IPS-18a (cell line): ENCODE measurements around the gene CYP2J2.
"Not testable (repeated sequence)": the region's sequence is repeated elsewhere in the genome, so short reads cannot be mapped to it uniquely, and the experiment has no call there.

Source experiments
- H3K27ac ChIP-seq: one replicate; pipeline ENCODE4 v1.5.1; 2013; ENCODE audit warnings: low read length
- H3K27me3 ChIP-seq: one replicate; pipeline ENCODE4 v1.6.1; 2013; ENCODE audit warnings: mild to moderate bottlenecking, low read length; ENCODE audit not compliant: control insufficient read depth, insufficient read depth
- H3K36me3 ChIP-seq: one replicate; pipeline ENCODE4 v1.6.1; 2013; ENCODE audit warnings: low read depth, low read length; ENCODE audit not compliant: control insufficient read depth
- H3K4me1 ChIP-seq: one replicate; pipeline ENCODE4 v1.6.1; 2013; ENCODE audit warnings: low read depth, low read length; ENCODE audit not compliant: control insufficient read depth
- H3K4me3 ChIP-seq: one replicate; pipeline ENCODE4 v1.5.1; 2013; ENCODE audit warnings: low read length
- H3K9ac ChIP-seq: one replicate; pipeline ENCODE4 v1.6.1; 2013; ENCODE audit warnings: mild to moderate bottlenecking, low read length, moderate library complexity
- H3K9me3 ChIP-seq: one replicate; pipeline ENCODE4 v1.6.1; 2013; ENCODE audit warnings: low read depth, low read length; ENCODE audit not compliant: control insufficient read depth

Gene CYP2J2

GRCh38 chr1:59947047-59947938 lies 20.7 kb upstream of the CYP2J2 start:
- Histone ChIP-seq H3K27ac (no peak overlapping the region), H3K4me3 (no peak overlapping the region), H3K9me3 (no peaks in the 10 kb centered on the region), H3K27me3 (no peaks in the 10 kb centered on the region), H3K36me3 (no peaks in the 10 kb centered on the region), H3K4me1 (no peaks in the 10 kb centered on the region), H3K9ac (no peak overlapping the region)

- no peaks in the 10 kb centered on the region for H3K9me3 ChIP-seq
- H3K4me1 ChIP-seq = no peaks in the 10 kb centered on the region
- no peaks in the 10 kb centered on the region for H3K27me3 ChIP-seq
- H3K9ac ChIP-seq = no peak overlapping the region
- no peaks in the 10 kb centered on the region for H3K36me3 ChIP-seq
- H3K27ac ChIP-seq = no peak overlapping the region
- H3K4me3 ChIP-seq = no peak overlapping the region
Observed at GRCh38 chr1:59945790-59946189, 19.2 kb upstream of the CYP2J2 start.

- Histone ChIP-seq H3K27ac (no peak overlapping the region), H3K36me3 (no peaks in the 10 kb centered on the region), H3K4me1 (no peaks in the 10 kb centered on the region), H3K9me3 (no peaks in the 10 kb centered on the region), H3K9ac (no peak overlapping the region), H3K27me3 (no peaks in the 10 kb centered on the region), H3K4me3 (no peak overlapping the region)
Observed at GRCh38 chr1:59939393-59939792, 12.8 kb upstream of the CYP2J2 start.

GRCh38 chr1:59937636-59938210 lies 11.2 kb upstream of the CYP2J2 start:
- H3K36me3 ChIP-seq = no peaks in the 10 kb centered on the region
- H3K27me3 ChIP-seq = no peaks in the 10 kb centered on the region
- H3K27ac ChIP-seq = no peak overlapping the region

GRCh38 chr1:59936358-59936821 lies 9.8 kb upstream of the CYP2J2 start:
- H3K9ac ChIP-seq = no peak overlapping the region
- no peaks in the 10 kb centered on the region for H3K4me1 ChIP-seq
- no peak overlapping the region for H3K27ac ChIP-seq
- no peaks in the 10 kb centered on the region for H3K9me3 ChIP-seq
- no peak overlapping the region for H3K4me3 ChIP-seq
- no peaks in the 10 kb centered on the region for H3K27me3 ChIP-seq
- no peaks in the 10 kb centered on the region for H3K36me3 ChIP-seq

More at GRCh38 chr1:59937636-59938210, 11.2 kb upstream of the CYP2J2 start:
- no peaks in the 10 kb centered on the region for H3K9me3 ChIP-seq
- H3K4me3 ChIP-seq = no peak overlapping the region
- no peak overlapping the region for H3K9ac ChIP-seq
- H3K4me1 ChIP-seq = no peaks in the 10 kb centered on the region

GRCh38 chr1:59928996-59929395 lies 2.4 kb upstream of the CYP2J2 start:
- peaks cover 39% of the 10 kb centered on the region for H3K27me3 ChIP-seq
- no peaks in the 10 kb centered on the region for H3K4me1 ChIP-seq
- no peaks in the 10 kb centered on the region for H3K36me3 ChIP-seq
- H3K27ac ChIP-seq = no peak overlapping the region
- no peaks in the 10 kb centered on the region for H3K9me3 ChIP-seq
- no peak overlapping the region for H3K9ac ChIP-seq
- H3K4me3 ChIP-seq = no peak overlapping the region

- H3K4me1 ChIP-seq = no peaks in the 10 kb centered on the region
- no peaks in the 10 kb centered on the region for H3K36me3 ChIP-seq
- no peak overlapping the region for H3K27ac ChIP-seq
- peak overlapping the region; percentile 65 for H3K4me3 ChIP-seq
- no peak overlapping the region for H3K9ac ChIP-seq
- peaks cover 39% of the 10 kb centered on the region for H3K27me3 ChIP-seq
- no peaks in the 10 kb centered on the region for H3K9me3 ChIP-seq
Observed at GRCh38 chr1:59927213-59927612, 640 bp upstream of the CYP2J2 start.

GRCh38 chr1:59924653-59925052 lies 1.9 kb downstream of the CYP2J2 start:
- Histone ChIP-seq H3K36me3 (no peaks in the 10 kb centered on the region), H3K4me3 (no peak overlapping the region), H3K9ac (no peak overlapping the region), H3K4me1 (no peaks in the 10 kb centered on the region), H3K9me3 (no peaks in the 10 kb centered on the region), H3K27me3 (peaks cover 36% of the 10 kb centered on the region), H3K27ac (no peak overlapping the region)

- peaks cover 14% of the 10 kb centered on the region for H3K27me3 ChIP-seq
- H3K9ac ChIP-seq, H3K4me1 ChIP-seq, H3K36me3 ChIP-seq, H3K4me3 ChIP-seq, H3K27ac ChIP-seq, H3K9me3 ChIP-seq: not testable (repeated sequence)
Observed at GRCh38 chr1:59921258-59921899, 5.2 kb downstream of the CYP2J2 start.

- no peak overlapping the region for H3K4me3 ChIP-seq
- H3K27me3 ChIP-seq = no peaks in the 10 kb centered on the region
- no peak overlapping the region for H3K9ac ChIP-seq
- no peaks in the 10 kb centered on the region for H3K9me3 ChIP-seq
- no peaks in the 10 kb centered on the region for H3K36me3 ChIP-seq
- H3K4me1 ChIP-seq = no peaks in the 10 kb centered on the region
- no peak overlapping the region for H3K27ac ChIP-seq
Observed at GRCh38 chr1:59919746-59920145, 6.8 kb downstream of the CYP2J2 start.

- no peaks in the 10 kb centered on the region for H3K36me3 ChIP-seq
- no peaks in the 10 kb centered on the region for H3K9me3 ChIP-seq
- H3K27me3 ChIP-seq = no peaks in the 10 kb centered on the region
- H3K9ac ChIP-seq = no peak overlapping the region
- no peaks in the 10 kb centered on the region for H3K4me1 ChIP-seq
- no peak overlapping the region for H3K4me3 ChIP-seq
- H3K27ac ChIP-seq = no peak overlapping the region
Observed at GRCh38 chr1:59917785-59918180, 8.8 kb downstream of the CYP2J2 start.
